Activated CD4-positive, alpha-beta T cell treated with anti-CD3 and anti-CD28 coated beads for 4 hours (primary cell): ENCODE data around the gene ITGA4.
A peak's percentile ranks its signal among the peaks of the same experiment; 100 is the strongest.

ENCODE experiments used
- DNase-seq, 2 donors: peaks; one replicate each; pipeline ENCODE4 v3.0.0-alpha.2; 2020

ITGA4 gene

GRCh38 chr2:181517685-181518301, 60.6 kb downstream of the ITGA4 start:
- DNase-seq: peak; percentile 14 to 18

DNA sequence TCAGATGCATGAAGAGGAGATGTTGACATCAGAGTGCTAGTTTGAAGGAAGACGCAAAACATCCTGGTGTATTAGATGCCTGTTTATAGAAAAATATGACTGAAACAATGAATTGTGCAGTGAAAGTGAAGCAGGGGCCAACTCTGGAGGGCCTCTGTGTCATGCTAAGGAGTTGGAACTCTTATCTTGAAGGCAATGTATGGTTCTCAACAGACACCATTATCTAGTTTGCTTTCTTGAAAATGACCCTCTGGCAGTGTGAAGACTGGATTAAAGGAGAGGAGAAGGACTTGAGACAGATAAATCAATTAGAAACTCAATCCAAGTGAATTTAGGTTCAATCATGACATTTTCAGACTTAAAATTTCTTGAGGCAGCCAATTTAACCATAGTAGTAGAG, 63.1 kb downstream of the ITGA4 start:
- no peak for DNase-seq

GRCh38 chr2:181523756-181524155, 66.6 kb downstream of the ITGA4 start:
- no peak for DNase-seq

- DNase-seq: no peak
Observed at GRCh38 chr2:181526014-181526413, 68.8 kb downstream of the ITGA4 start.

GRCh38 chr2:181527058-181527457, 69.9 kb downstream of the ITGA4 start:
- DNase-seq: no peak

DNA sequence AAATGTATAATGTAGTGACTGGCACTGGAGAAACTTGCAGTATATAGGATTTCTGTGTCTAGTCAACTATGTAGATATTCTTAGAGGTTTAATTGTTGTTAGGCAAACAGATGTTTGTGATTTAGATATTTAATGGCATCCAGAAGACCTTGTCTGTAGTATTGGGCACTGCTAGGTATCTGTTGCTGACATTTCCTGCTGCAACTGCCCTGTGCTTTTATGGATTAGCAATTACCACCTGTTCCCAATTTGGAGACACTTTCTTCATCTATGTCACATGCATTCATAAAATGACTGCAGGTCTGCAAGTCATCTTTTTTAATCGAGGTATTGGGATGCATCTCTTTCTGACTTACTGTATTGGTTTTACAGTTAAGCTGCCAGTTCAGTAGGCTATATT, 71.3 kb downstream of the ITGA4 start:
- no peak for DNase-seq

DNA sequence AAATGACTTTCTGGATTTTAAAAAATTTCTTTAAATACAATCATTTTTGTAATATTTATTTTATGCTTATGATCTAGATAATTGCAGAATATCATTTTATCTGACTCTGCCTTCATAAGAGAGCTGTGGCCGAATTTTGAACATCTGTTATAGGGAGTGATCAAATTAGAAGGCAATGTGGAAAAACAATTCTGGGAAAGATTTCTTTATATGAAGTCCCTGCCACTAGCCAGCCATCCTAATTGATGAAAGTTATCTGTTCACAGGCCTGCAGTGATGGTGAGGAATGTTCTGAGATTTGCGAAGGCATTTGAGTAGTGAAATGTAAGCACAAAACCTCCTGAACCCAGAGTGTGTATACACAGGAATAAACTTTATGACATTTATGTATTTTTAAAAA, 79.5 kb downstream of the ITGA4 start:
- no peak for DNase-seq

DNA sequence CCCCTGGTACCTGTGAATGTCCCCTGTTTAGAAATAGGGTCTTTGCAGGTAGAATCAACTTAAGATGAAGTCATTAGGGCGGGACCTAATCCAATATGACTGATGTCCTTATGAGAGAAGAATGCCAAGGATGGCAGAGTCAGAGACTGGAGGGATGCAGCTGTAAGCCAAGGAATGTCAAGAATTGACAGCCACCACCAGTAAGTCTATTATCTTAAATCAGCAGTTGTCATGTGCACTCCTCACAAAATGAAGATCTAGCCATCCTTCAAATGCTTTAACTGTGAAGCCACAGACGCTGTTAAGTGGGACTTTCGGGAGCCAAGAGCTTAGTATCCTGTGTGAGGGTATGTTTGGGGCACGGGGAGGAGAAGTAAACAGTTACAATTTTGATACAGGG, 83.2 kb downstream of the ITGA4 start:
- DNase-seq: no peak

- DNase-seq: no peak
Observed at GRCh38 chr2:181542170-181542569, 85.0 kb downstream of the ITGA4 start.

GRCh38 chr2:181546086-181546485, 88.9 kb downstream of the ITGA4 start:
- no peak for DNase-seq

- no peak for DNase-seq
Observed at GRCh38 chr2:181552808-181553207, 95.6 kb downstream of the ITGA4 start.

DNA sequence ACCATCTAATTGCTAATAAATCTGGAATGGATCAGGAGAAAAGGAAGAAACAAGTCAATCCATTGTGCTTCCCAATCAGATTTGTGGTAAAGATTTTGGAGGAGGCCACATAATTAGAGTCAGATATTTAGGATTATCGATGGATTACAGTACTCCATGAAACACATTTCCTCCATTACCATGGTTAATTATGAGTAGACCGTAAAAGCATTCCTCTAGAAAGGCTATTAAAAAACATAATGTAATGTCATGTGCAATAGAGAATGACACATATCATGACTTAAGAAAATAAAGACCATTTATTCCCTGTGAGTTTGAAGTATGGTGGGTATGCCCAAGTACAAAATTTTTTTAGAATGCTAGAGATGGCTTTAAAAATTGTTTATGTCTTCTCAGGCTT, 96.1 kb downstream of the ITGA4 start:
- DNase-seq: no peak

- DNase-seq: no peak
Observed at GRCh38 chr2:181554061-181554830, 97.1 kb downstream of the ITGA4 start.

DNA sequence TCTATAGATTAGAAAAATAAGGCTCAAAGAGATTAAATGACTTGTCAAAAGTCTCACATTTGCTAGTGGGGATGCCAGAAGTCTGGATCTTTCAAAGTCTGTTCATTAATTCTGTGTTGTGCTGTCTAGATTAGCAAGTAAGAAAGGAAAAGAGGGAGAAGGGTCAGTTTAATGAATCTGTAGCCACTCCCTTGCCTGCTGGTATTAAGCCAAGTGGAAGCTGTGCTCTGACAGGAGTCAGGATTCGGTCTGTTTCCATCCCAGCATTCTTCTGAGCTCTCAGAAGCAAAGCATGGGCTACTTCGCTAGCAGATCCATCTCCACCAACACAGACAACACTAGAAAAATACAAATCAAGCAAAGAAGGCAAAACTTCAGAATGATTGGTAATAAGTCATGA, 101.2 kb downstream of the ITGA4 start:
- no peak for DNase-seq

GRCh38 chr2:181563101-181563692, 106.0 kb downstream of the ITGA4 start:
- DNase-seq: no peak

DNA sequence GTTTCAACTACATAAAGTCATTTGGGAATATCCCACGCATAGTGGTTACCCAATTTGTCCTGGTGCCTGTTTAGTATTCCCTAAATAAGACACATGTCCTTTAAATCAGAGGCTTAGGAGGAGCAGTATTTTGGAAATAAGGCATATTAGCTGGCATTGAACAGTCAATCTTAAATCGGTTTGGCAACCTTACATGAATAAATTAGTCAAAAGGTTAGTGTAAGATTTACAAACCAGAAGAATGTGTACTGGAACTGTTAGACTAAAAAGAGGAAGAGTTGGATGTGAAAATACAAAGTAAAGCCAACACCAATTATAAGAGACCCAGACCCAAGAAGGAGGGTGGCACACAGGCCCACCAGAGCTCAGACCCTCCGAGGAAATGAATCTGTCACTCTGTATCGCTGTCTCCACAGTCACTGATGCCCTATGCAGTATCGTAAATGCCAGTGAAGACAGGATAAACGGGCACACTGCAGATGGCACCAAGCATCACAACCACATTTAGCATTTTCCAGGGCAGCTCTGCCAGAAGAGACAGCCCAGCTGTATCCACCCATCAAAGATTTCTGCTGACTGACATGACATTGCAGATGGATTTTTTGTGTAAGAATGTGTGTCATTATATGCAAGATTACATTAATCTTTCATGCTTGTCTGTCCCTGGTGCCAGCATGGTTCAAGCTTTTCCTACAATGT, 109.3 kb downstream of the ITGA4 start:
- no peak for DNase-seq

DNA sequence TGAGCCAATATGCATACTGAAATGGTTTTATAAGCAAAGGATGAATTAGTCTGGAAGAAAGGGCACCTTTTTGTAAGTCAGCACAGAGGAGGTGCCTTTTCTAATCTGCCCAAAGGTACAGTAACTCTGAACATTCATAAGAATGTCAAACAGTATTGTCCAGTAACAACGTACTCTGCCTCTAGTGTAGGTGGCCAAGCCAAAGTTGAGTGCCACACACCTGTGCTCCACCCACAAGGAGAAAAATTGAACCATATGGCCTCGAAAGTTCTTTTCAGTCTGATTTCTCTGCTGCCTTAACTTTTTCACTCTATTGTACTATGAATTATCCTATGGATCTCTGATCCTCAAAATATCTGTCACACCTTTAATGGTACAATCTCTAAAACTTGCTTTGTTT, 112.9 kb downstream of the ITGA4 start:
- no peak for DNase-seq

GRCh38 chr2:181570833-181571661, 113.9 kb downstream of the ITGA4 start:
- DNase-seq: no peak

- no peak for DNase-seq
Observed at GRCh38 chr2:181573140-181573736, 116.1 kb downstream of the ITGA4 start.

DNA sequence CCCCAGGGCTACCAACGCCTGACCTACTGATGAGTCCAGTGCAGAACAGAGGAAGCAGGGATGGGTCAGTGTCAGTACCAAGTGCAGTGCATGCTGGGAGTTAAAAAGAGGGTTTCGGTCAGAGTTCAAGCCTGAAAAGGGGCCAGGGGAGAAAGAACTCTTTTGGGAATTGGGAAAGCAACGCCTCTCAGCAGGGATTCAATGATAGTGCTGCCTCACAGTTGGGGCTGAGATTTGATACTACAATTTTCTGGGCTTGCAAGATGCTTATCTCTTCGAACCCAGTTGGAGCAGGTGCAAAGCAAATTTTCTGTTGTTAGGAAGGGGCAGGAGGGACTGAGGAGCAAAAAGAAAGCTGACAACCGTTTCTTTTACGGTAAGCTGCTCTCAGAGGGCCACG, 117.1 kb downstream of the ITGA4 start:
- DNase-seq: no peak

DNA sequence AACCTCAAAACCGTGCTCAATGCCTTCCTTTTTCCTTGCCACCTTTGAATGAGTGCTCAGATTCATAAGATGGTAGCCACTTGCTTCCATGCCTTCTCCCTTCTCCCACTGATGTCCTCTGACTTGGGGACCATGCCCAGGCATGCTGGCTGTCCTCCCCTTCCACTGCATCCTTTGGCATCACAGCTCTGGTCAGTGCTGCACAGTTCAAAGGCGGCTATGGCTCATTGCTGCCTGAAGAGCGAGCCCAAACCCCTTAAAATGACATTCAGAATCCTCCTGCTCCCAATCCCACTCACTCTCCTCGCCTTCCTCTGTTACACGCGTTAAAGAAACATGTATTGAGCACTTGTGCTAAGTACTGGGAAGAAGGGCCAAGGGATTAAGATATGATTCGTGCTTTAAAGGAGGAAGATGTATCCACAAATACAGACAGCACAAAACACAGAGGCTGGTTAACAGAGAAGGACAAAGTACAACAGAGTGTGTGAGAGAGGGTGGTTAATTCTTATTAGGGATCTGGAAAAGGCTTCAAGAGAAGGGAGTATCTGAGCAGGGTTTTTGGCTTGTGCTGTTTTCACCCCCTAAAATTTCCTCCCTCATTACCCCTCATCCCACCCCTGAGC, 118.0 kb downstream of the ITGA4 start:
- no peak for DNase-seq

DNA sequence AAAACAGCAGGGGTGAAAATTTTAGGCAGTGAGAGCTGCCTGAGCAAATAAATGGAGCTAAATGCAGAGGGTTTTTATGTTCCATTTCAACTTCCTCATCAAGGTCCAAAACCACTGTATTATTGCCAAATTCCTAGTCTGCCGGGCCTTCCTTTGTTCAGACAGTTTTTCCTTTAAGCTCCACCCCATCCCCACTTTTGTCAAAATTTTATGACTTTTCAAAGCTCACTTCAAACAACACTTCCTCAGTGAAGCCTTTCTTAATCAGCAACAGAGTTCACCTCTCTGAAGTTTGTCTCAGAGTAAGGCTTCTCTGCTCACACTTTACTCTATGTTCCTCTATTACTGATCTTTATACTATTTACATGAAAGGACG, 118.5 kb downstream of the ITGA4 start:
- DNase-seq: no peak
